ENCODE measurements around the gene SERPINH1. TPM values are rescaled to one million over a fixed set of nuclear protein-coding genes. Genes with fewer than 3 reads are reported as not detected.

Gene SERPINH1
- polyA plus RNA-seq, 3 donors, result 1.6 to 4.6 (median 2.1) TPM

GRCh38 chr11:75534259-75535069 lies 27.6 kb upstream of the SERPINH1 start:
- Histone ChIP-seq H3K9me3 (replicated peaks in 1 of 2; ENCODE audit: control insufficient read depth in 1 of 2, insufficient read depth in 1 of 2, low read length in 2 of 2) (no peaks in the 10 kb centered on the region), H3K4me3 (replicated peaks in 1 of 3; ENCODE audit: low read depth in 2 of 3, low read length in 3 of 3) (no peak overlapping the region), H2AFZ (ENCODE audit: insufficient read depth, low read depth, low read length, poor library complexity, severe bottlenecking) (no peak overlapping the region), H3K27ac (ENCODE audit: low read depth in 1 of 2, low read length in 2 of 2) (no peak overlapping the region), H3K79me2 (ENCODE audit: insufficient read depth, low read length) (no peaks in the 10 kb centered on the region), H4K20me1 (ENCODE audit: insufficient read depth, low read length) (no peaks in the 10 kb centered on the region), H3K4me2 (replicated peaks; ENCODE audit: extremely low read depth, low read length, poor library complexity, severe bottlenecking) (no peak overlapping the region), H3K4me1 (ENCODE audit: control insufficient read depth in 1 of 2, insufficient read depth in 2 of 2, low read length in 2 of 2) (peaks cover 21 to 25% of the 10 kb centered on the region in 2 donors), H3K27me3 (ENCODE audit: control insufficient read depth in 2 of 2, insufficient read depth in 2 of 2, low read length in 2 of 2) (no peaks in the 10 kb centered on the region), H3K36me3 (replicated peaks in 1 of 2; ENCODE audit: control insufficient read depth in 1 of 2, insufficient read depth in 2 of 2, low read length in 2 of 2) (no peaks in the 10 kb centered on the region), H3K9ac (ENCODE audit: insufficient read depth, low read length, poor library complexity, severe bottlenecking) (no peak overlapping the region)
- H3K9me3 Mint-ChIP-seq, result no peaks in the 10 kb centered on the region
- no peak overlapping the region for H3K27ac Mint-ChIP-seq
- H3K27me3 Mint-ChIP-seq (ENCODE audit: low read depth in 3 of 3), result peaks cover 2 to 9% (median 4%) of the 10 kb centered on the region in 3 donors
- H3K4me3 Mint-ChIP-seq, result no peak overlapping the region
- TF ChIP-seq CTCF (IDR thresholded peaks at IDR 0.05), result no peak
- WGBS (ENCODE audit: insufficient coverage), result 41% methylated on average over 11 of the region's 15 CpGs
- peaks cover 38% of the 10 kb centered on the region for H3K4me1 Mint-ChIP-seq
- no peak for DNase-seq
- peaks cover 0 to 2% of the 10 kb centered on the region in 2 donors for H3K36me3 Mint-ChIP-seq
- intact Hi-C loops (cut with micrococcal nuclease), result no loop called here

- peaks cover 2 to 9% (median 4%) of the 10 kb centered on the region in 3 donors for H3K27me3 Mint-ChIP-seq (ENCODE audit: low read depth in 3 of 3)
Measured at GRCh38 chr11:75535071-75535470, 27.0 kb upstream of the SERPINH1 start.

More at GRCh38 chr11:75535071-75535470, 27.0 kb upstream of the SERPINH1 start:
- H3K9ac ChIP-seq (ENCODE audit: insufficient read depth, low read length, poor library complexity, severe bottlenecking), result no peak overlapping the region
- Mint-ChIP-seq H3K9me3 (no peaks in the 10 kb centered on the region), H3K27ac (no peak overlapping the region), H3K36me3 (peaks cover 0 to 2% of the 10 kb centered on the region in 2 donors), H3K4me1 (peaks cover 38% of the 10 kb centered on the region), H3K4me3 (no peak overlapping the region)
- no peaks in the 10 kb centered on the region for H3K27me3 ChIP-seq (ENCODE audit: control insufficient read depth in 2 of 2, insufficient read depth in 2 of 2, low read length in 2 of 2)
- no peak for DNase-seq
- no peak overlapping the region for H2AFZ ChIP-seq (ENCODE audit: insufficient read depth, low read depth, low read length, poor library complexity, severe bottlenecking)
- H3K36me3 ChIP-seq (replicated peaks in 1 of 2; ENCODE audit: control insufficient read depth in 1 of 2, insufficient read depth in 2 of 2, low read length in 2 of 2), result no peaks in the 10 kb centered on the region
- H4K20me1 ChIP-seq (ENCODE audit: insufficient read depth, low read length), result no peaks in the 10 kb centered on the region
- no peak for TF ChIP-seq CTCF (IDR thresholded peaks at IDR 0.05)
- no peak overlapping the region for H3K4me2 ChIP-seq (replicated peaks; ENCODE audit: extremely low read depth, low read length, poor library complexity, severe bottlenecking)
- no CpG with 5 or more reads among the region's 1 CpG for WGBS (ENCODE audit: insufficient coverage)
- H3K4me3 ChIP-seq (replicated peaks in 1 of 3; ENCODE audit: low read depth in 2 of 3, low read length in 3 of 3), result no peak overlapping the region
- no peaks in the 10 kb centered on the region for H3K79me2 ChIP-seq (ENCODE audit: insufficient read depth, low read length)
- intact Hi-C loops (cut with micrococcal nuclease), result no loop called here
- H3K9me3 ChIP-seq (replicated peaks in 1 of 2; ENCODE audit: control insufficient read depth in 1 of 2, insufficient read depth in 1 of 2, low read length in 2 of 2), result no peaks in the 10 kb centered on the region
- no peak overlapping the region for H3K27ac ChIP-seq (ENCODE audit: low read depth in 1 of 2, low read length in 2 of 2)
- H3K4me1 ChIP-seq (ENCODE audit: control insufficient read depth in 1 of 2, insufficient read depth in 2 of 2, low read length in 2 of 2), result peaks cover 21 to 25% of the 10 kb centered on the region in 2 donors
